Stimulated activated naive CD4-positive, alpha-beta T cell (primary cell): ENCODE measurements around the gene KLHL1.

Source experiments
- DNase-seq, 6 experiments: peaks; one replicate each; lab custom pipeline; 2025; lab: John Stamatoyannopoulos, UW

Gene KLHL1

GRCh38 chr13:69872321-69873047, 235.8 kb downstream of the KLHL1 start:
- DNase-seq = no peak

GRCh38 chr13:69866555-69866954, 241.7 kb downstream of the KLHL1 start:
- DNase-seq = no peak

GRCh38 chr13:69857183-69857821, 250.9 kb downstream of the KLHL1 start:
- DNase-seq = no peak

- no peak for DNase-seq
These were observed 251.9 kb downstream of the KLHL1 start for GRCh38 chr13:69856331-69856730.

GRCh38 chr13:69828527-69828926, 279.7 kb downstream of the KLHL1 start:
- no peak for DNase-seq

- DNase-seq = no peak
These were observed 288.1 kb downstream of the KLHL1 start for GRCh38 chr13:69820180-69820579.

- DNase-seq = no peak
These were observed 290.9 kb downstream of the KLHL1 start for GRCh38 chr13:69817333-69817869.

- DNase-seq = no peak
These were observed 299.1 kb downstream of the KLHL1 start for GRCh38 chr13:69809152-69809551.

- DNase-seq = no peak
These were observed 312.0 kb downstream of the KLHL1 start for GRCh38 chr13:69796256-69796655.

GRCh38 chr13:69793783-69794453, 314.3 kb downstream of the KLHL1 start:
- DNase-seq = no peak

- no peak for DNase-seq
These were observed 331.3 kb downstream of the KLHL1 start for GRCh38 chr13:69776937-69777336.

GRCh38 chr13:69769608-69770007, 338.6 kb downstream of the KLHL1 start:
- no peak for DNase-seq

GRCh38 chr13:69761581-69761980, 346.7 kb downstream of the KLHL1 start:
- DNase-seq = no peak

GRCh38 chr13:69755101-69755500, 353.2 kb downstream of the KLHL1 start:
- DNase-seq = no peak

- DNase-seq = no peak
These were observed 357.0 kb downstream of the KLHL1 start for GRCh38 chr13:69751259-69751658.

GRCh38 chr13:69737129-69737935, 370.9 kb downstream of the KLHL1 start:
- DNase-seq = no peak

GRCh38 chr13:69721631-69722030, 386.6 kb downstream of the KLHL1 start:
- no peak for DNase-seq

- DNase-seq = no peak
These were observed 387.8 kb downstream of the KLHL1 start for GRCh38 chr13:69720278-69720983.

- DNase-seq = no peak
These were observed 401.4 kb downstream of the KLHL1 start for GRCh38 chr13:69706807-69707206.

GRCh38 chr13:69704311-69704710, 403.9 kb downstream of the KLHL1 start:
- no peak for DNase-seq

- DNase-seq = no peak
These were observed 417.3 kb downstream of the KLHL1 start for GRCh38 chr13:69690999-69691398.
